Pons (tissue), 1 donor: ENCODE data around the gene CHST10.
"Not testable (repeated sequence)": the region's sequence is repeated elsewhere in the genome, so short reads cannot be mapped to it uniquely, and the experiment has no call there.

Source experiments
- DNase-seq: peaks from one replicate; pipeline ENCODE4 v3.0.0-alpha.2; 2016; ENCODE audit warnings: low spot score

The CHST10 gene

GRCh38 chr2:100416935-100417710 lies at the start of gene CHST10:
Gene CHST10 (minus strand): TSS chr2:100417668. CDS start chr2:100406675, 10,993 bp downstream.
- DNase-seq: peak; percentile 46

- no peak for DNase-seq
Measured at GRCh38 chr2:100460904-100461530, 43.5 kb upstream of the CHST10 start.

GRCh38 chr2:100456357-100456756 lies 38.9 kb upstream of the CHST10 start:
- DNase-seq: not testable (repeated sequence)

- DNase-seq: no peak
Measured at GRCh38 chr2:100453853-100454252, 36.4 kb upstream of the CHST10 start.

GRCh38 chr2:100451734-100452133 lies 34.3 kb upstream of the CHST10 start:
- no peak for DNase-seq

- DNase-seq: no peak
Measured at GRCh38 chr2:100451092-100451491, 33.6 kb upstream of the CHST10 start.

GRCh38 chr2:100446696-100447095 lies 29.2 kb upstream of the CHST10 start:
- no peak for DNase-seq

- DNase-seq: no peak
Measured at GRCh38 chr2:100437751-100438150, 20.3 kb upstream of the CHST10 start.

GRCh38 chr2:100429726-100430125 lies 12.3 kb upstream of the CHST10 start:
- no peak for DNase-seq

- peak; percentile 79 for DNase-seq
Measured at GRCh38 chr2:100427627-100428258, 10.3 kb upstream of the CHST10 start.

GRCh38 chr2:100427111-100427510 lies 9.6 kb upstream of the CHST10 start:
- DNase-seq: no peak

- DNase-seq: no peak
Measured at GRCh38 chr2:100426384-100426720, 8.9 kb upstream of the CHST10 start.

GRCh38 chr2:100425573-100426383 lies 8.3 kb upstream of the CHST10 start:
- DNase-seq: no peak

GRCh38 chr2:100425107-100425506 lies 7.6 kb upstream of the CHST10 start:
- DNase-seq: no peak

GRCh38 chr2:100424277-100424875 lies 6.9 kb upstream of the CHST10 start:
- no peak for DNase-seq

- no peak for DNase-seq
Measured at GRCh38 chr2:100423631-100424030, 6.2 kb upstream of the CHST10 start.

GRCh38 chr2:100422320-100423055 lies 5.0 kb upstream of the CHST10 start:
- DNase-seq: peak; percentile 58

GRCh38 chr2:100419915-100420314 lies 2.4 kb upstream of the CHST10 start:
- no peak for DNase-seq

GRCh38 chr2:100418406-100418962 lies 1.0 kb upstream of the CHST10 start:
- DNase-seq: no peak

GRCh38 chr2:100417711-100418124 lies 250 bp upstream of the CHST10 start:
- peak; percentile 42 for DNase-seq

GRCh38 chr2:100416397-100416934 lies 1.0 kb downstream of the CHST10 start:
- DNase-seq: no peak
